Uterus (tissue), 4 donors: Measurements from ENCODE around the gene ACBD6. TPM values are rescaled to one million over a fixed set of nuclear protein-coding genes. Genes with fewer than 3 reads are reported as not detected.

Experiments
- DNase-seq, 2 donors: peaks; one replicate each; pipeline ENCODE4 v3.0.0-alpha.2; 2019 to 2020
- H3K27ac ChIP-seq, 2 donors: fragments of 200-600 bp; sonication (generic); 1 replicate in 1 of 2; 2 replicates in 1 of 2; pipeline ENCODE4 v1.5.1; 2016 to 2018
- H3K27me3 ChIP-seq, 2 donors: fragments of 200-600 bp; sonication (generic); one replicate each; pipeline ENCODE4 v1.5.1; 2018 to 2019; ENCODE audit warnings: control low read depth in 1 of 2
- H3K36me3 ChIP-seq, 2 donors: fragments of 200-600 bp; sonication (generic); one replicate each; pipeline ENCODE4 v1.5.1; 2019; ENCODE audit warnings: control low read depth in 1 of 2
- H3K4me1 ChIP-seq, 2 donors: fragments of 200-600 bp; sonication (generic); one replicate each; pipeline ENCODE4 v1.5.1; 2018 to 2019; ENCODE audit warnings: control low read depth in 1 of 2
- H3K4me3 ChIP-seq, 2 donors: fragments of 200-600 bp; sonication (generic); 1 replicate in 1 of 2; 2 replicates in 1 of 2; pipeline ENCODE4 v1.5.1; 2018 to 2019; ENCODE audit warnings: mild to moderate bottlenecking in 1 of 2
- H3K9me3 ChIP-seq, 2 donors: fragments of 200-600 bp; sonication (generic); one replicate each; pipeline ENCODE4 v1.5.1; 2019; ENCODE audit warnings: control low read depth in 1 of 2
- POLR2A ChIP-seq, 2 donors: fragments of 450-650 bp; IDR thresholded peaks; one replicate each; pipeline ENCODE4 v1.6.1; 2016; ENCODE audit warnings: antibody characterized with exemption in 2 of 2, mild to moderate bottlenecking in 1 of 2, moderate library complexity in 1 of 2
- intact Hi-C: fragments of 100-400 bp; cut with DNase I; formaldehyde crosslinking; loops from one replicate; pipeline ENCODE4 v1.15.1; 2023; ENCODE audit warnings: low total_unique reads
- total RNA-seq, 4 donors: library from RNA; depleted of rRNA in 3 of 4; stranded (reverse); fragments of >200 nt in 3 of 4; gene quantifications; one replicate each; pipeline versions ENCODE4 v1.1.0 to v1.2.4, GENCODE V29; 2014 to 2023
- TF ChIP-seq, protein P1 (sequence below), 4 experiments: fragments of 200-600 bp in 2 of 4; fragments of 450-650 bp in 2 of 4; sonication (generic) in 2 of 4; IDR thresholded peaks; one replicate each; pipeline ENCODE4 v1.5.1; 2016 to 2019; ENCODE audit warnings: antibody characterized with exemption in 4 of 4, mild to moderate bottlenecking in 2 of 4, moderate library complexity in 1 of 4
- donor health status: DM: yes; HTN: yes; CAD: no.

The ACBD6 gene
- total RNA-seq, 4 donors from 2014 or later = 22.1 to 54.7 (median 39.6) TPM

- Histone ChIP-seq H3K4me3 (no peak overlapping the region), H3K27ac (no peak overlapping the region), H3K4me1 (peaks cover 0 to 4% of the 10 kb centered on the region in 2 donors), H3K27me3 (no peaks in the 10 kb centered on the region), H3K36me3 (no peaks in the 10 kb centered on the region), H3K9me3 (no peaks in the 10 kb centered on the region)
- DNase-seq = no peak
- intact Hi-C loops = no loop called here
- no peak for TF ChIP-seq POLR2A (IDR thresholded peaks at IDR 0.05)
- TF ChIP-seq, protein P1, sequence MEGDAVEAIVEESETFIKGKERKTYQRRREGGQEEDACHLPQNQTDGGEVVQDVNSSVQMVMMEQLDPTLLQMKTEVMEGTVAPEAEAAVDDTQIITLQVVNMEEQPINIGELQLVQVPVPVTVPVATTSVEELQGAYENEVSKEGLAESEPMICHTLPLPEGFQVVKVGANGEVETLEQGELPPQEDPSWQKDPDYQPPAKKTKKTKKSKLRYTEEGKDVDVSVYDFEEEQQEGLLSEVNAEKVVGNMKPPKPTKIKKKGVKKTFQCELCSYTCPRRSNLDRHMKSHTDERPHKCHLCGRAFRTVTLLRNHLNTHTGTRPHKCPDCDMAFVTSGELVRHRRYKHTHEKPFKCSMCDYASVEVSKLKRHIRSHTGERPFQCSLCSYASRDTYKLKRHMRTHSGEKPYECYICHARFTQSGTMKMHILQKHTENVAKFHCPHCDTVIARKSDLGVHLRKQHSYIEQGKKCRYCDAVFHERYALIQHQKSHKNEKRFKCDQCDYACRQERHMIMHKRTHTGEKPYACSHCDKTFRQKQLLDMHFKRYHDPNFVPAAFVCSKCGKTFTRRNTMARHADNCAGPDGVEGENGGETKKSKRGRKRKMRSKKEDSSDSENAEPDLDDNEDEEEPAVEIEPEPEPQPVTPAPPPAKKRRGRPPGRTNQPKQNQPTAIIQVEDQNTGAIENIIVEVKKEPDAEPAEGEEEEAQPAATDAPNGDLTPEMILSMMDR (IDR thresholded peaks at IDR 0.05) = no peak
Measured at GRCh38 chr1:180539136-180539535, 36.8 kb upstream of the ACBD6 start.

DNA sequence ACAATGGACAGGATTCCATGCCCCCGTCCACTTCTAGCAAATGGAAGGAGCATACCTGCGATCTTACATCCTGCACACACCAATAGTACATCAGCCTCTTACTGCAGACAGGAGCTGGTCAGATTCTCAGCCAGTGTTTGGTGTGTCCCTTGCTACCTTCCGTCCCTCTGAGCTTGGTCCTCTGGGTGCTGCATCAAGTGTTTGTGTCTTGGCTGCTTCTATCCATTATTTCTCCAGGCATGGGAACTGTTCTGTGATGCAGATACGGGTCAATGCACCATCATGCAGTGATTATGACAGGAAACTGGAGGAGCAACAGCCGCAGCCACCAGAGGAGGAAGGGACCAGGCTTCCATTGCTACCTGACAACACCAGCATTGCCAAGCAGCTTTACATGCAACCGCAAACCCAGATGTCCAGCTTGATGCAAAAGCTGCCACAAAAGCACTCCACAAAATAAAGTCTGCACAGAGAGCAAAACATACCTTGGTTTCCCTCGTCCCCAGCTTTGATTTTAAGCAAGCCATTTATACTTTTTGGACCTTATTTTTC lies 34.5 kb upstream of the ACBD6 start:
- no peak overlapping the region for H3K27ac ChIP-seq
- H3K9me3 ChIP-seq = no peaks in the 10 kb centered on the region
- intact Hi-C loops = no loop called here
- H3K4me1 ChIP-seq = peaks cover 0 to 2% of the 10 kb centered on the region in 2 donors
- H3K4me3 ChIP-seq = no peak overlapping the region
- H3K27me3 ChIP-seq = no peaks in the 10 kb centered on the region
- H3K36me3 ChIP-seq = no peaks in the 10 kb centered on the region
- DNase-seq = no peak
- TF ChIP-seq, protein P1 (IDR thresholded peaks at IDR 0.05) = no peak
- no peak for TF ChIP-seq POLR2A (IDR thresholded peaks at IDR 0.05)

DNA sequence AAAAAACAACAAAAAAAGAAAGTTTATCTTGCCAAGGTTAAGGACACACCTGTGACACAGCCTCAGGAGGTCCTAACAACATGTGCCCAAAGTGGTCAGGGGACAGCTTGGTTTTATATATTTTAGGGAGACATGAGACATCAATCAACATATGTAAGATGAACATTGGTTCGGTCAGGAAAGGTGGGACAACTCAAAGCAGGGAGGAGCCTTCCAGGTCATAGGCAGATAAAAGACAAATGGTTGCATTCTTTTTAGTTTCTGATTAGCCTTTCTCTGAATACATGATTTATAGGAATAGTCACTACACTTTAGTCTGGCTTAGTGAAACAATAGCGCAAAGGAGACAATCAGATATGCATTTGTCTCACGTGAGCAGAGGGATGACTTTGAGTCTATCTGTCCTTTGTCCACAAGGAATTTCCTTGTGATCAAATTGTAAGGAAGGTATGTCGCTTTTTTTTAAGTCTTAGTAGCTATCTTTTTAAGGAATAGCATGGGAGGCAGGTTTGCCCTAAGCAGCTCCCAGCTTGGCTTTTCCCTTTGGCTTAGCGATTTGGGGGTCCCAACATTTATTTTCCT lies 33.1 kb upstream of the ACBD6 start:
- Histone ChIP-seq H3K27me3 (no peaks in the 10 kb centered on the region), H3K36me3 (no peaks in the 10 kb centered on the region), H3K9me3 (no peaks in the 10 kb centered on the region), H3K4me3 (no peak overlapping the region), H3K27ac (no peak overlapping the region), H3K4me1 (no peaks in the 10 kb centered on the region)
- TF ChIP-seq, protein P1 (IDR thresholded peaks at IDR 0.05) = no peak
- TF ChIP-seq POLR2A (IDR thresholded peaks at IDR 0.05) = no peak
- no peak for DNase-seq
- intact Hi-C loops = no loop called here

DNA sequence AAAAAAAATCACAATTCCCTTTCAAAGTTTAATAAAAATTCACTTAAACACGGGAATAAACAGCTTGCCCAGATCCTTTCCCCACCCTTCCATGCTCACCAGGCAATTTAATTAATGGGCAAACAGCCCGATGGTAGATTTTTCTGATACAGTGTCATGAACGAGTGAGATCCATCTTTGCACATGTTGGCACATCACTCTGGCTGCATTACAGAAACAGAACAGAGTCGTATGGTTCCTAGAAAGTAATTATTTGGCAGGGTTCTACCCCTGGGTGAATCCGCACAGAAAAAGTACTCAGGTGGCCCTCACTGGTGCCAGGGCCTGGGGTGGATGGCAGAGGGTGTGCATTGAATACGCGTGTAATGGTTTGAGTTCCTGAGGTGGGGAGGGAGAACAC lies 31.8 kb upstream of the ACBD6 start:
- TF ChIP-seq, protein P1 (IDR thresholded peaks at IDR 0.05) = no peak
- no peak for TF ChIP-seq POLR2A (IDR thresholded peaks at IDR 0.05)
- H3K27me3 ChIP-seq = no peaks in the 10 kb centered on the region
- H3K27ac ChIP-seq = no peak overlapping the region
- no peak for DNase-seq
- no peaks in the 10 kb centered on the region for H3K9me3 ChIP-seq
- no peaks in the 10 kb centered on the region for H3K36me3 ChIP-seq
- intact Hi-C loops = no loop called here
- H3K4me1 ChIP-seq = no peaks in the 10 kb centered on the region
- H3K4me3 ChIP-seq = no peak overlapping the region

GRCh38 chr1:180533266-180533987 lies 31.1 kb upstream of the ACBD6 start:
- intact Hi-C loops = no loop called here
- Histone ChIP-seq H3K27ac (no peak overlapping the region), H3K27me3 (no peaks in the 10 kb centered on the region), H3K36me3 (no peaks in the 10 kb centered on the region), H3K9me3 (no peaks in the 10 kb centered on the region), H3K4me1 (no peaks in the 10 kb centered on the region), H3K4me3 (no peak overlapping the region)
- TF ChIP-seq, protein P1 (IDR thresholded peaks at IDR 0.05) = peak; percentile 56 to 71 (median 68)
- no peak for TF ChIP-seq POLR2A (IDR thresholded peaks at IDR 0.05)
- peak; percentile 39 to 53 for DNase-seq
